ENCODE measurements around the gene STK4.

Gene STK4

DNA sequence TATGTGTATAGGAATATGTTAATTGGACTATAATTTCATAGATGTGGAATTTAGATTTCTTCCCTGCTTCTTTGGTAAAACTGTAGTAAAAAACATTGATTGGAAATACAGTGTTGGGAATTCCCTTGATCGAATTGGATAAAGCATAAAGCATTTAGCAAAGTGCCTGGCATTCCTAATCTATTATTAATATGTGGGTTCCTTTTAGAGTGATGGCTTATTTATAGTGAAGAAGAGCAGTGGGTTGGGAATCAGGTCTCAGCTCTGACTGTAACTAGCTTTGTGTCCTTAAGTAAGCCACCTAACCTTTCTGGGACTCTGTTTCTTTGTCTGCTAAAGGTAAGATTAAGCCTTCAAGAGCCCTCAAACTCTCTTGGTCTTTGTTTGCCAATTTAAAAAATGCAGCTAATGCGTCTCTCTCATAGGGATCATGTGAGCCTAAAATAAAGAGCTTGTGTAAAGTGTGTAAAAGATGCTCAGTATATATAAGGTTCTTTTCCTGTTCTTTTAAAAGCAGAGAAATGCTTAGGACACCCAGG lies 81.3 kb downstream of the STK4 start:
- no peak overlapping the region for H2AK5ac ChIP-seq (ENCODE audit: low read depth, low read length)
- no peak overlapping the region for H2BK15ac ChIP-seq (ENCODE audit: low read length)
- no peak overlapping the region for H3K18ac ChIP-seq (ENCODE audit: low read length)
- no peak overlapping the region for H3K9ac ChIP-seq (ENCODE audit: low read depth, low read length, poor library complexity)
- no CpG with 5 or more reads among the region's 2 CpGs for WGBS, 2 donors (ENCODE audit: extremely low coverage in 2 of 2, insufficient read length in 2 of 2, insufficient replicate concordance in 1 of 2)
- H3K4me3 ChIP-seq (ENCODE audit: low read length in 2 of 2) = no peak overlapping the region
- no peak overlapping the region for H2AFZ ChIP-seq (ENCODE audit: low read length)
- no peak overlapping the region for H2BK12ac ChIP-seq (ENCODE audit: low read length)
- no peak for DNase-seq (ENCODE audit: low spot score)
- H3K14ac ChIP-seq (ENCODE audit: low read length) = no peak overlapping the region
- H3K27me3 ChIP-seq (ENCODE audit: control insufficient read depth in 3 of 3, insufficient read depth in 3 of 3, low read depth in 1 of 3, low read length in 3 of 3) = no peaks in the 10 kb centered on the region
- H3K4me1 ChIP-seq (ENCODE audit: control insufficient read depth in 2 of 2, insufficient read depth in 1 of 2, low read depth in 1 of 2, low read length in 2 of 2) = peaks cover 4 to 16% of the 10 kb centered on the region in 2 donors
- H3K23ac ChIP-seq (ENCODE audit: low read depth, low read length, poor library complexity) = no peak overlapping the region
- H3K9me3 ChIP-seq (replicated peaks in 1 of 2; ENCODE audit: control insufficient read depth in 2 of 2, insufficient read depth in 1 of 2, low read depth in 1 of 2, low read length in 2 of 2) = no peaks in the 10 kb centered on the region
- H3K4ac ChIP-seq (ENCODE audit: low read length) = no peak overlapping the region
- no peak overlapping the region for H4K8ac ChIP-seq (ENCODE audit: low read depth, low read length)
- H3K79me1 ChIP-seq (ENCODE audit: low read depth, low read length) = no peaks in the 10 kb centered on the region
- H3K4me2 ChIP-seq (ENCODE audit: insufficient read depth, low read length, poor library complexity, severe bottlenecking) = no peak overlapping the region
- no peak overlapping the region for H4K91ac ChIP-seq (ENCODE audit: low read depth, low read length, poor library complexity)
- H3K36me3 ChIP-seq (replicated peaks in 1 of 2; ENCODE audit: control insufficient read depth in 2 of 2, insufficient read depth in 2 of 2, low read length in 2 of 2) = no peaks in the 10 kb centered on the region
- no peak overlapping the region for H2BK5ac ChIP-seq (ENCODE audit: low read length)
- no peak overlapping the region for H3K27ac ChIP-seq (replicated peaks; ENCODE audit: low read length)
- no peak overlapping the region for H2BK120ac ChIP-seq (ENCODE audit: low read depth, low read length)

DNA sequence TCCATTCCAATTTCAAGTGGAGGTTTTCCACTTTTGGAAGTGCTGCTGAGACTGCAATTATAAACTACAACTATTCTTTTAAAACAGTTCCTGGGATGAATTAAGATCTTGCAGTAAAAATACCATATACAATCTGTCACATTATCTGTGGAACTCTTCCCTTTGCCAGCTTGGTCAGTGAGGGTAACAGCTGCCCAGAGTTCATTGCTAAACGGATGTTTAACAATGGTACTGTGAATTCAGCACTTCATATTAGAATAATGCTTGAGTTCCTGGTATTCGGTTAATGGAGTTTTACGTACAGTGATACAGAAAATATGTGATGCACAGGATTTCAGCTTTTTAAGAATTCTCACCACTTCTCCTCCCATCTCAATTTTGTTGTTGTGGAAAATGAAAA lies 83.1 kb downstream of the STK4 start:
- Histone ChIP-seq H4K8ac (ENCODE audit: low read depth, low read length) (no peak overlapping the region), H3K79me1 (ENCODE audit: low read depth, low read length) (no peaks in the 10 kb centered on the region), H2AFZ (ENCODE audit: low read length) (no peak overlapping the region), H3K4me2 (ENCODE audit: insufficient read depth, low read length, poor library complexity, severe bottlenecking) (no peak overlapping the region), H2BK15ac (ENCODE audit: low read length) (no peak overlapping the region), H3K27me3 (ENCODE audit: control insufficient read depth in 3 of 3, insufficient read depth in 3 of 3, low read depth in 1 of 3, low read length in 3 of 3) (no peaks in the 10 kb centered on the region), H2BK12ac (ENCODE audit: low read length) (no peak overlapping the region), H2BK120ac (ENCODE audit: low read depth, low read length) (no peak overlapping the region), H3K4me1 (ENCODE audit: control insufficient read depth in 2 of 2, insufficient read depth in 1 of 2, low read depth in 1 of 2, low read length in 2 of 2) (peaks cover 6 to 27% of the 10 kb centered on the region in 2 donors), H3K9me3 (replicated peaks in 1 of 2; ENCODE audit: control insufficient read depth in 2 of 2, insufficient read depth in 1 of 2, low read depth in 1 of 2, low read length in 2 of 2) (no peaks in the 10 kb centered on the region), H4K91ac (ENCODE audit: low read depth, low read length, poor library complexity) (no peak overlapping the region), H3K14ac (ENCODE audit: low read length) (no peak overlapping the region), H3K4ac (ENCODE audit: low read length) (no peak overlapping the region), H3K9ac (ENCODE audit: low read depth, low read length, poor library complexity) (no peak overlapping the region), H2AK5ac (ENCODE audit: low read depth, low read length) (no peak overlapping the region), H2BK5ac (ENCODE audit: low read length) (no peak overlapping the region), H3K23ac (ENCODE audit: low read depth, low read length, poor library complexity) (no peak overlapping the region), H3K36me3 (replicated peaks in 1 of 2; ENCODE audit: control insufficient read depth in 2 of 2, insufficient read depth in 2 of 2, low read length in 2 of 2) (no peaks in the 10 kb centered on the region), H3K4me3 (ENCODE audit: low read length in 2 of 2) (no peak overlapping the region), H3K18ac (ENCODE audit: low read length) (no peak overlapping the region), H3K27ac (replicated peaks; ENCODE audit: low read length) (no peak overlapping the region)
- WGBS, 2 donors (ENCODE audit: extremely low coverage in 2 of 2, insufficient read length in 2 of 2, insufficient replicate concordance in 1 of 2) = no CpG with 5 or more reads among the region's 3 CpGs
- no peak for DNase-seq (ENCODE audit: low spot score)

DNA sequence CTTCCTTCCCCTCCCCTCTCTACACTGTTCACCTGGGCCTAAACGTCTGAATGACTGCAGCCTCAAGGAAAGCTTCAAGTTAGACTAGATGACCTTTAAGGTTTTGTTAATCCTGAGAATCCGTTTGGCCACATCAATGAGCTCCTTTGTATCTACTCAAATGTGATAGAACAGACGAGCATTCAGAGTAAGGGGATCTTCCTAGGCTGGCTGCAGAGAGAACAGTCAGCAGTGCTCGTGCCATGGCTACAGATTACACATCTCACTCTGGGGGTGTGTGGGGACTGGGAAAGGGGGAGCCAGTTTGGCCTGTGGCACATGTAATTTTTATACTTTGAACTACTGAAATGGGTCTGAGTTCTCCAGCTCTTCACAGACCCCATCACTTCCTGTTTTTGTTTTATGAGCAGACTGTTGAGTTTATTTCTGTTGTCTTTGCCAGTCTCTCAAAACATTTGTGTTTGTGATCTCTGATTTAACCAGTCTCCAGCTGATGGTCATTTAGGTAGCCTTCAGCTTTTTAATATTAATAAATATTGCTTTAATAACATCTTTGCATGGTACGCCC lies 83.7 kb downstream of the STK4 start:
- H3K4me2 ChIP-seq (ENCODE audit: insufficient read depth, low read length, poor library complexity, severe bottlenecking) = no peak overlapping the region
- H3K9me3 ChIP-seq (replicated peaks in 1 of 2; ENCODE audit: control insufficient read depth in 2 of 2, insufficient read depth in 1 of 2, low read depth in 1 of 2, low read length in 2 of 2) = no peaks in the 10 kb centered on the region
- no peak overlapping the region for H3K27ac ChIP-seq (replicated peaks; ENCODE audit: low read length)
- no peaks in the 10 kb centered on the region for H3K27me3 ChIP-seq (ENCODE audit: control insufficient read depth in 3 of 3, insufficient read depth in 3 of 3, low read depth in 1 of 3, low read length in 3 of 3)
- no peak overlapping the region for H3K23ac ChIP-seq (ENCODE audit: low read depth, low read length, poor library complexity)
- H3K9ac ChIP-seq (ENCODE audit: low read depth, low read length, poor library complexity) = no peak overlapping the region
- no peak overlapping the region for H2BK5ac ChIP-seq (ENCODE audit: low read length)
- H4K8ac ChIP-seq (ENCODE audit: low read depth, low read length) = no peak overlapping the region
- DNase-seq (ENCODE audit: low spot score) = no peak
- no peak overlapping the region for H2BK15ac ChIP-seq (ENCODE audit: low read length)
- peaks cover 0 to 3% of the 10 kb centered on the region in 2 donors for H3K36me3 ChIP-seq (replicated peaks in 1 of 2; ENCODE audit: control insufficient read depth in 2 of 2, insufficient read depth in 2 of 2, low read length in 2 of 2)
- H2AK5ac ChIP-seq (ENCODE audit: low read depth, low read length) = no peak overlapping the region
- H2AFZ ChIP-seq (ENCODE audit: low read length) = no peak overlapping the region
- H3K4me3 ChIP-seq (ENCODE audit: low read length in 2 of 2) = no peak overlapping the region
- WGBS, 2 donors (ENCODE audit: extremely low coverage in 2 of 2, insufficient read length in 2 of 2, insufficient replicate concordance in 1 of 2) = no CpG with 5 or more reads among the region's 5 CpGs
- no peak overlapping the region for H3K14ac ChIP-seq (ENCODE audit: low read length)
- H3K4ac ChIP-seq (ENCODE audit: low read length) = no peak overlapping the region
- H2BK120ac ChIP-seq (ENCODE audit: low read depth, low read length) = no peak overlapping the region
- H3K79me1 ChIP-seq (ENCODE audit: low read depth, low read length) = no peaks in the 10 kb centered on the region
- H3K4me1 ChIP-seq (ENCODE audit: control insufficient read depth in 2 of 2, insufficient read depth in 1 of 2, low read depth in 1 of 2, low read length in 2 of 2) = peaks cover 6 to 27% of the 10 kb centered on the region in 2 donors
- H2BK12ac ChIP-seq (ENCODE audit: low read length) = no peak overlapping the region
- H4K91ac ChIP-seq (ENCODE audit: low read depth, low read length, poor library complexity) = no peak overlapping the region
- no peak overlapping the region for H3K18ac ChIP-seq (ENCODE audit: low read length)

DNA sequence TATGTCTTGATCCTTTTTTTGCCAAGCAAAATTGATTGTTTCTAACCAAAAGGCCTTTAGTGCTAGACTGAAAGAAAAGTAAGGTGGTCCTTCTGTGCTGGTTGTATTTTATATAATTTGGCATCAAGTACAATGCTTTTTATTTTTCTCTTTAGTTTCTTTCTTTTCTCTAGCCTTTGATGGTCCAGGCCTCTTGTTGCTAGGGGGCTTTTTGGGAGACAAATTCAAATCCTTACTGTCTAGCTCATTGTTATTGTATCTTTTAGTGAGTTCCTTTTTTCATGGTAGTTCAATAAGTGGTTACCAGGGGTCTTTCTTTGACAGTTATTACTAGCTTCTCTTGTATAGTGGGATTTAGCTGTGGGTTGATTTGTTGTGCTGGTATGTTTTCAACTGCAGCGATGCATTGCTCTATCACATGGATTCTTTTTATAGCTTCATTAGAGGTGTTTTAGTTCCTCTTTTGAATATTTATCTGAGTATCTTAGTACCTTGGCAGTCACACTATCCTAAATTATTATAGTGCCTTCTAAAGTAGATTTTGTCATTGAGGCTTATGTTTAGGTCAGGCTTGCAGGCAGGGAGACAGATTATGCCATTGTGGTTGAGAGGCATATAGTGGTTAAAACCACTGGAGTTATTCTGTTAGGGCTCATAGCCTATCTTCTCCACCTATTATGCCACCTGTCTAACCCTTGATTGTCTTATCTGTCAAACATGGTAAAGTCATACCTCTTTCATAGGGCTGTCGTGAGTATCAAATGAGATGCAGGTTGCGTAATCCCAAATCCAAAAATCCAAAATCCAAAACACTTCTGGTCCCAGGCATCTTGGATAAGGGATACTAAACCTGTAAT lies 85.1 kb downstream of the STK4 start:
- Histone ChIP-seq H3K18ac (ENCODE audit: low read length) (no peak overlapping the region), H3K4me1 (ENCODE audit: control insufficient read depth in 2 of 2, insufficient read depth in 1 of 2, low read depth in 1 of 2, low read length in 2 of 2) (peaks cover 6 to 27% of the 10 kb centered on the region in 2 donors), H2BK120ac (ENCODE audit: low read depth, low read length) (no peak overlapping the region), H3K4ac (ENCODE audit: low read length) (no peak overlapping the region), H3K4me3 (ENCODE audit: low read length in 2 of 2) (no peak overlapping the region), H3K79me1 (ENCODE audit: low read depth, low read length) (no peaks in the 10 kb centered on the region), H3K9ac (ENCODE audit: low read depth, low read length, poor library complexity) (no peak overlapping the region), H2BK15ac (ENCODE audit: low read length) (no peak overlapping the region), H2AFZ (ENCODE audit: low read length) (no peak overlapping the region), H3K4me2 (ENCODE audit: insufficient read depth, low read length, poor library complexity, severe bottlenecking) (no peak overlapping the region), H2BK12ac (ENCODE audit: low read length) (no peak overlapping the region), H4K8ac (ENCODE audit: low read depth, low read length) (no peak overlapping the region), H2AK5ac (ENCODE audit: low read depth, low read length) (no peak overlapping the region), H2BK5ac (ENCODE audit: low read length) (no peak overlapping the region), H3K27me3 (ENCODE audit: control insufficient read depth in 3 of 3, insufficient read depth in 3 of 3, low read depth in 1 of 3, low read length in 3 of 3) (no peaks in the 10 kb centered on the region), H3K36me3 (replicated peaks in 1 of 2; ENCODE audit: control insufficient read depth in 2 of 2, insufficient read depth in 2 of 2, low read length in 2 of 2) (peaks cover 0 to 11% of the 10 kb centered on the region in 2 donors), H3K9me3 (replicated peaks in 1 of 2; ENCODE audit: control insufficient read depth in 2 of 2, insufficient read depth in 1 of 2, low read depth in 1 of 2, low read length in 2 of 2) (no peaks in the 10 kb centered on the region), H3K14ac (ENCODE audit: low read length) (no peak overlapping the region), H4K91ac (ENCODE audit: low read depth, low read length, poor library complexity) (no peak overlapping the region), H3K23ac (ENCODE audit: low read depth, low read length, poor library complexity) (no peak overlapping the region), H3K27ac (replicated peaks; ENCODE audit: low read length) (no peak overlapping the region)
- WGBS, 2 donors (ENCODE audit: extremely low coverage in 2 of 2, insufficient read length in 2 of 2, insufficient replicate concordance in 1 of 2) = no CpG with 5 or more reads among the region's 3 CpGs
- DNase-seq (ENCODE audit: low spot score) = no peak

Data from neuronal stem cell (in vitro differentiated cells).